ENCODE measurements around the gene ZNF396.

DNA sequence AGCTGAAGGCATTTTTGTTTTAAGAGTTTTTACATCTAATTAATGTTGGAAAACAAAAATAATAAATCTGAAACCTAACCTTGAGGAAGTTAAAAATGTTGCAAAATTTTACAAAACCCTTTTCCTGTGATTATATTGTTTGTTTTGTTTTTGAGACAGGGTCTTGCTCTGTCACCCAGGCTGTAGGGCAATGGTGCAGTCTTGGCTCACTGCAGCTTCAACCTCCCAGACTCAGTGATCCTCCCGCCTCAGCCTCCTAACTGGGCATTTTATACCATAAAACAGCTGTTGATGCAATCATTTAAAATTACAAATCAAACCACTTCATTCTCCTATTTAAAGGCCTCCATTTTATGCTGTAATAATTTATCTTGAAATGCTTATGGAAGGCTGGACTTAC, 31.2 kb downstream of the ZNF396 start:
- no peak for TF ChIP-seq CTCF (IDR thresholded peaks at IDR 0.05)
- no peak for TF ChIP-seq ZBTB21 (CRISPR knock-in tag; IDR thresholded peaks at IDR 0.05; ENCODE audit: borderline replicate concordance)
- TF ChIP-seq ETV6 (CRISPR knock-in tag; IDR thresholded peaks at IDR 0.05), result no peak
- no peak for TF ChIP-seq FOXP1 (CRISPR knock-in tag; IDR thresholded peaks at IDR 0.05; ENCODE audit: borderline replicate concordance)
- no peak for TF ChIP-seq ZSCAN18 (CRISPR knock-in tag; IDR thresholded peaks at IDR 0.05)
- no peak for TF ChIP-seq FOXJ3 (CRISPR knock-in tag; IDR thresholded peaks at IDR 0.05; ENCODE audit: borderline replicate concordance)
- TF ChIP-seq, protein P1, sequence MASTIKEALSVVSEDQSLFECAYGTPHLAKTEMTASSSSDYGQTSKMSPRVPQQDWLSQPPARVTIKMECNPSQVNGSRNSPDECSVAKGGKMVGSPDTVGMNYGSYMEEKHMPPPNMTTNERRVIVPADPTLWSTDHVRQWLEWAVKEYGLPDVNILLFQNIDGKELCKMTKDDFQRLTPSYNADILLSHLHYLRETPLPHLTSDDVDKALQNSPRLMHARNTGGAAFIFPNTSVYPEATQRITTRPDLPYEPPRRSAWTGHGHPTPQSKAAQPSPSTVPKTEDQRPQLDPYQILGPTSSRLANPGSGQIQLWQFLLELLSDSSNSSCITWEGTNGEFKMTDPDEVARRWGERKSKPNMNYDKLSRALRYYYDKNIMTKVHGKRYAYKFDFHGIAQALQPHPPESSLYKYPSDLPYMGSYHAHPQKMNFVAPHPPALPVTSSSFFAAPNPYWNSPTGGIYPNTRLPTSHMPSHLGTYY (CRISPR knock-in tag; IDR thresholded peaks at IDR 0.05), result no peak
- TF ChIP-seq, protein P2, sequence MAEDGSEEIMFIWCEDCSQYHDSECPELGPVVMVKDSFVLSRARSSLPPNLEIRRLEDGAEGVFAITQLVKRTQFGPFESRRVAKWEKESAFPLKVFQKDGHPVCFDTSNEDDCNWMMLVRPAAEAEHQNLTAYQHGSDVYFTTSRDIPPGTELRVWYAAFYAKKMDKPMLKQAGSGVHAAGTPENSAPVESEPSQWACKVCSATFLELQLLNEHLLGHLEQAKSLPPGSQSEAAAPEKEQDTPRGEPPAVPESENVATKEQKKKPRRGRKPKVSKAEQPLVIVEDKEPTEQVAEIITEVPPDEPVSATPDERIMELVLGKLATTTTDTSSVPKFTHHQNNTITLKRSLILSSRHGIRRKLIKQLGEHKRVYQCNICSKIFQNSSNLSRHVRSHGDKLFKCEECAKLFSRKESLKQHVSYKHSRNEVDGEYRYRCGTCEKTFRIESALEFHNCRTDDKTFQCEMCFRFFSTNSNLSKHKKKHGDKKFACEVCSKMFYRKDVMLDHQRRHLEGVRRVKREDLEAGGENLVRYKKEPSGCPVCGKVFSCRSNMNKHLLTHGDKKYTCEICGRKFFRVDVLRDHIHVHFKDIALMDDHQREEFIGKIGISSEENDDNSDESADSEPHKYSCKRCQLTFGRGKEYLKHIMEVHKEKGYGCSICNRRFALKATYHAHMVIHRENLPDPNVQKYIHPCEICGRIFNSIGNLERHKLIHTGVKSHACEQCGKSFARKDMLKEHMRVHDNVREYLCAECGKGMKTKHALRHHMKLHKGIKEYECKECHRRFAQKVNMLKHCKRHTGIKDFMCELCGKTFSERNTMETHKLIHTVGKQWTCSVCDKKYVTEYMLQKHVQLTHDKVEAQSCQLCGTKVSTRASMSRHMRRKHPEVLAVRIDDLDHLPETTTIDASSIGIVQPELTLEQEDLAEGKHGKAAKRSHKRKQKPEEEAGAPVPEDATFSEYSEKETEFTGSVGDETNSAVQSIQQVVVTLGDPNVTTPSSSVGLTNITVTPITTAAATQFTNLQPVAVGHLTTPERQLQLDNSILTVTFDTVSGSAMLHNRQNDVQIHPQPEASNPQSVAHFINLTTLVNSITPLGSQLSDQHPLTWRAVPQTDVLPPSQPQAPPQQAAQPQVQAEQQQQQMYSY (CRISPR knock-in tag; IDR thresholded peaks at IDR 0.05), result no peak
- no peak for TF ChIP-seq MXD4 (CRISPR knock-in tag; IDR thresholded peaks at IDR 0.05; ENCODE audit: borderline replicate concordance)
- TF ChIP-seq GABPB1 (CRISPR knock-in tag; IDR thresholded peaks at IDR 0.05), result no peak
- no peak for TF ChIP-seq MLX (CRISPR knock-in tag; IDR thresholded peaks at IDR 0.05)
- TF ChIP-seq, protein P3, sequence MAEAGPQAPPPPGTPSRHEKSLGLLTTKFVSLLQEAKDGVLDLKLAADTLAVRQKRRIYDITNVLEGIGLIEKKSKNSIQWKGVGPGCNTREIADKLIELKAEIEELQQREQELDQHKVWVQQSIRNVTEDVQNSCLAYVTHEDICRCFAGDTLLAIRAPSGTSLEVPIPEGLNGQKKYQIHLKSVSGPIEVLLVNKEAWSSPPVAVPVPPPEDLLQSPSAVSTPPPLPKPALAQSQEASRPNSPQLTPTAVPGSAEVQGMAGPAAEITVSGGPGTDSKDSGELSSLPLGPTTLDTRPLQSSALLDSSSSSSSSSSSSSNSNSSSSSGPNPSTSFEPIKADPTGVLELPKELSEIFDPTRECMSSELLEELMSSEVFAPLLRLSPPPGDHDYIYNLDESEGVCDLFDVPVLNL (CRISPR knock-in tag; IDR thresholded peaks at IDR 0.05; ENCODE audit: borderline replicate concordance, low read depth), result no peak
- TF ChIP-seq, protein P4, sequence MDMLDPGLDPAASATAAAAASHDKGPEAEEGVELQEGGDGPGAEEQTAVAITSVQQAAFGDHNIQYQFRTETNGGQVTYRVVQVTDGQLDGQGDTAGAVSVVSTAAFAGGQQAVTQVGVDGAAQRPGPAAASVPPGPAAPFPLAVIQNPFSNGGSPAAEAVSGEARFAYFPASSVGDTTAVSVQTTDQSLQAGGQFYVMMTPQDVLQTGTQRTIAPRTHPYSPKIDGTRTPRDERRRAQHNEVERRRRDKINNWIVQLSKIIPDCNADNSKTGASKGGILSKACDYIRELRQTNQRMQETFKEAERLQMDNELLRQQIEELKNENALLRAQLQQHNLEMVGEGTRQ (CRISPR knock-in tag; IDR thresholded peaks at IDR 0.05), result no peak
